Stimulated activated CD4-positive, alpha-beta T cell treated with anti-CD3 and anti-CD28 coated beads, Interleukin-2, amount 100 ng/mL, for 4 hours (primary cell): ENCODE results near the gene NSL1.
A peak's percentile ranks its signal among the peaks of the same experiment; 100 is the strongest.

Experiments used
- DNase-seq: peaks from one replicate; pipeline ENCODE4 v3.0.0-alpha.2; 2020; ENCODE audit warnings: low read depth

The NSL1 gene

GRCh38 chr1:212703991-212704564, 87.5 kb downstream of the NSL1 start:
- DNase-seq, result no peak

- DNase-seq, result no peak
Observed at GRCh38 chr1:212702672-212703071, 88.9 kb downstream of the NSL1 start.

GRCh38 chr1:212701910-212702309, 89.7 kb downstream of the NSL1 start:
- DNase-seq, result no peak

- peak; percentile 32 for DNase-seq
Observed at GRCh38 chr1:212700892-212701819, 90.4 kb downstream of the NSL1 start.

GRCh38 chr1:212700223-212700891, 91.2 kb downstream of the NSL1 start:
- peak; percentile 63 for DNase-seq

- peak; percentile 70 for DNase-seq
Observed at GRCh38 chr1:212699625-212700222, 91.9 kb downstream of the NSL1 start, which contains the start of gene BATF3. TSS of gene BATF3 (minus strand) at chr1:212699840. CDS start at chr1:212699762, 78 bp downstream.

GRCh38 chr1:212699104-212699624, 92.4 kb downstream of the NSL1 start:
- DNase-seq, result peak; percentile 24

- no peak for DNase-seq
Observed at GRCh38 chr1:212698467-212699103, 93.0 kb downstream of the NSL1 start.

- DNase-seq, result no peak
Observed at GRCh38 chr1:212696721-212697331, 94.8 kb downstream of the NSL1 start.

GRCh38 chr1:212692774-212693644, 98.6 kb downstream of the NSL1 start:
- no peak for DNase-seq

GRCh38 chr1:212691561-212692071, 100.0 kb downstream of the NSL1 start:
- no peak for DNase-seq

- DNase-seq, result no peak
Observed at GRCh38 chr1:212690816-212691403, 100.7 kb downstream of the NSL1 start.

GRCh38 chr1:212689758-212690529, 101.6 kb downstream of the NSL1 start:
- DNase-seq, result no peak

GRCh38 chr1:212689196-212689725, 102.3 kb downstream of the NSL1 start:
- DNase-seq, result no peak

- DNase-seq, result no peak
Observed at GRCh38 chr1:212688341-212689047, 103.1 kb downstream of the NSL1 start.

GRCh38 chr1:212687811-212688210, 103.8 kb downstream of the NSL1 start:
- no peak for DNase-seq

GRCh38 chr1:212686591-212686990, 105.0 kb downstream of the NSL1 start:
- no peak for DNase-seq

- no peak for DNase-seq
Observed at GRCh38 chr1:212686069-212686468, 105.5 kb downstream of the NSL1 start.
